Esophagus muscularis mucosa (tissue), 4 donors: ENCODE measurements around the gene SALL2.
A peak's percentile ranks its signal among the peaks of the same experiment; 100 is the strongest.

Experiments
- EP300 ChIP-seq: sonication (generic); formaldehyde crosslinking; IDR thresholded peaks from one replicate; pipeline ENCODE4 v1.6.1; 2017; ENCODE audit warnings: antibody characterized with exemption
- POLR2AphosphoS5 ChIP-seq, 2 donors: sonication (generic); formaldehyde crosslinking; IDR thresholded peaks; one replicate each; pipeline ENCODE4 v1.6.1; 2017; ENCODE audit warnings: antibody characterized with exemption in 2 of 2
- TF ChIP-seq, protein P1 (sequence below), 3 experiments: fragments of 200-600 bp in 2 of 3; fragments of 450-650 bp in 1 of 3; sonication (generic) in 2 of 3; IDR thresholded peaks; one replicate each; pipeline ENCODE4 v1.5.1; 2017 to 2019; ENCODE audit warnings: antibody characterized with exemption in 3 of 3, mild to moderate bottlenecking in 2 of 3, moderate library complexity in 1 of 3

DNA sequence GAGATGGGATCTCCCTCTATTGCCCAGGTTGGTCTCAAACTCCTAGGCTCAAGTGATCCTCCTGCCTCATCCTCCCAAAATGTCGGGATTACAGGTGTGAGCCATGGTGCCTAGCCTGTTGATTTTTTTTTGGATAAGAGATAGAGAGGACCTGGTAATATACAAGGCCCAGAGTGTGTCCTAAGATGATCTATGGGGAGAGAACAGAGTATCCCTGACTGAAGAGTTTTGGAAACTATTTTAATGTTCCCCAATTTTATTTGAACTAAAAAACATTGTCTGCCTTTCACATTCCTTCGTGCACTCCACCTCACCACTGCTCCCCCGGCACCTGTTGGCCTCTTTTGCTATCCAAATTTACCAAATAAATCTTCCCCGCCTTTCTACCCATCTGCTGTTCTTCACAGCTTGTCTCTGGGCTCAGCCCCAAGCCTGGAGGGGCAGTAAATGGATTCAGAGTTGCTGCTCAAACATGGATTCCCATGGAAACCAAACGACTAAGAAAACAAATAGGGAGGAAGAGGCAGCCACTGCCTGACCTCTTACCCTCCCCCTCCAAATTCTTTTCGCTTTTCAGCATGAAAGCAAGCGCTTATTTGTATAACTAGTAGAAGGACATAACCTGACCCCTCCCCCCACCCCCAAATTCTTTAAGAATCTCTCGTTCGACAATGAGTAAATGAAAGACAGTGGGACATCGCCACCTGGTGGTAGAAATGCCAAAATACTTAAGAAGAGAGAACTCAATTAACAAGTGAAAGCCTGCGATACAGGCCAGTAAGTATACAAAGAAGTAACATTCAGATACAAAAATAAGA is 31.1 kb upstream of the SALL2 start:
- peak; percentile 4 to 41 for TF ChIP-seq POLR2AphosphoS5 (IDR thresholded peaks at IDR 0.05)
- TF ChIP-seq, protein P1, sequence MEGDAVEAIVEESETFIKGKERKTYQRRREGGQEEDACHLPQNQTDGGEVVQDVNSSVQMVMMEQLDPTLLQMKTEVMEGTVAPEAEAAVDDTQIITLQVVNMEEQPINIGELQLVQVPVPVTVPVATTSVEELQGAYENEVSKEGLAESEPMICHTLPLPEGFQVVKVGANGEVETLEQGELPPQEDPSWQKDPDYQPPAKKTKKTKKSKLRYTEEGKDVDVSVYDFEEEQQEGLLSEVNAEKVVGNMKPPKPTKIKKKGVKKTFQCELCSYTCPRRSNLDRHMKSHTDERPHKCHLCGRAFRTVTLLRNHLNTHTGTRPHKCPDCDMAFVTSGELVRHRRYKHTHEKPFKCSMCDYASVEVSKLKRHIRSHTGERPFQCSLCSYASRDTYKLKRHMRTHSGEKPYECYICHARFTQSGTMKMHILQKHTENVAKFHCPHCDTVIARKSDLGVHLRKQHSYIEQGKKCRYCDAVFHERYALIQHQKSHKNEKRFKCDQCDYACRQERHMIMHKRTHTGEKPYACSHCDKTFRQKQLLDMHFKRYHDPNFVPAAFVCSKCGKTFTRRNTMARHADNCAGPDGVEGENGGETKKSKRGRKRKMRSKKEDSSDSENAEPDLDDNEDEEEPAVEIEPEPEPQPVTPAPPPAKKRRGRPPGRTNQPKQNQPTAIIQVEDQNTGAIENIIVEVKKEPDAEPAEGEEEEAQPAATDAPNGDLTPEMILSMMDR (IDR thresholded peaks at IDR 0.05), result peak; percentile 65 to 79 (median 65)
- TF ChIP-seq EP300, result no peak
